GM12878 (cell line): ENCODE results near the gene MYBL2. TPM values are rescaled to one million over a fixed set of nuclear protein-coding genes. Genes with fewer than 3 reads are reported as not detected.
"Not testable (repeated sequence)": the region's sequence is repeated elsewhere in the genome, so short reads cannot be mapped to it uniquely, and the experiment has no call there.

Experiments
- ATAC-seq: fragments of 200-7000 bp; cut with Tn5 transposase; 3 replicates; pipeline ENCODE4 v1.9.1; 2020; ENCODE audit warnings: mild to moderate bottlenecking, moderate library complexity
- BruUV-seq: library from RNA; stranded (reverse); fragments of 400-500 nt; replicated peaks from 2 replicates; lab custom pipeline; 2021; lab: Mats Ljungman, UMichigan
- CTCF ChIA-PET: fragments of 300-600 bp; sonication (Branson Sonifier 250); formaldehyde crosslinking; extraction: SDS; loops from one replicate; lab custom pipeline; 2021; ENCODE audit warnings: inconsistent platforms; lab: Yijun Ruan, JAX
- POLR2A ChIA-PET: fragments of 350-600 bp; formaldehyde crosslinking; extraction: SDS; loops from one replicate; lab custom pipeline; 2021; ENCODE audit warnings: inconsistent platforms; lab: Charles Lee
- RAD21 ChIA-PET: fragments of 300-600 bp; sonication (Branson Sonifier 250); formaldehyde crosslinking; loops from one replicate; lab custom pipeline; 2023; ENCODE audit warnings: antibody characterized with exemption; ENCODE audit not compliant: unreplicated experiment; lab: Charles Lee
- SMC1A ChIA-PET: fragments of 300-600 bp; sonication (Branson Sonifier 250); formaldehyde crosslinking; loops from one replicate; lab custom pipeline; 2023; ENCODE audit not compliant: unreplicated experiment, uncharacterized antibody; lab: Charles Lee
- DNase-seq: peaks from one replicate; pipeline ENCODE4 v3.0.0-alpha.2; 2011; ENCODE audit warnings: low read depth, low spot score
- FAIRE-seq: peaks from 3 replicates; lab custom pipeline; 2011; peaks lifted over from hg19 to GRCh38; lab: Jason Lieb, UNC
- H2AFZ ChIP-seq: 2 replicates; pipeline ENCODE4 v1.6.0; 2011; ENCODE audit warnings: low read depth, low read length, control low read depth; ENCODE audit not compliant: control insufficient read depth
- H3K27ac ChIP-seq: 2 replicates; pipeline ENCODE4 v1.5.1; 2011; ENCODE audit warnings: control low read depth; ENCODE audit not compliant: control insufficient read depth, insufficient read depth
- H3K27me3 ChIP-seq, 2 experiments: replicated peaks in 1 of 2; 2 replicates each; pipeline versions ENCODE4 v1.6.0 to v1.6.1; 2011; ENCODE audit warnings: low read length in 1 of 2; ENCODE audit not compliant: control insufficient read depth in 2 of 2, insufficient read depth in 2 of 2
- H3K36me3 ChIP-seq, 2 experiments: 2 replicates each; pipeline ENCODE4 v1.5.1; 2011; ENCODE audit warnings: low read length in 1 of 2; ENCODE audit not compliant: control insufficient read depth in 2 of 2, insufficient read depth in 2 of 2
- H3K4me1 ChIP-seq: 2 replicates; pipeline ENCODE4 v1.6.1; 2011; ENCODE audit warnings: mild to moderate bottlenecking, low read length, moderate library complexity, mixed read lengths; ENCODE audit not compliant: control insufficient read depth, insufficient read depth
- H3K4me2 ChIP-seq: 2 replicates; pipeline ENCODE4 v1.6.0; 2011; ENCODE audit warnings: control low read depth; ENCODE audit not compliant: control insufficient read depth, insufficient read depth
- H3K4me3 ChIP-seq: fragments of 200-600 bp; sonication (generic); 2 replicates; pipeline ENCODE4 v1.5.1; 2016
- H3K79me2 ChIP-seq: 2 replicates; pipeline ENCODE4 v1.6.0; 2011; ENCODE audit warnings: low read length; ENCODE audit not compliant: control insufficient read depth, insufficient read depth
- H3K9ac ChIP-seq: 2 replicates; pipeline ENCODE4 v1.8.0; 2011; ENCODE audit warnings: low read length, control low read depth, mixed read lengths; ENCODE audit not compliant: control insufficient read depth, insufficient read depth
- H3K9me3 ChIP-seq: replicated peaks from 3 replicates; pipeline ENCODE4 v1.5.1; 2011; ENCODE audit warnings: mild to moderate bottlenecking, low read length; ENCODE audit not compliant: control insufficient read depth, insufficient read depth
- H4K20me1 ChIP-seq: 2 replicates; pipeline ENCODE4 v1.6.0; 2011; ENCODE audit not compliant: control insufficient read depth, insufficient read depth
- ATF7 ChIP-seq: fragments of 450-650 bp; IDR thresholded peaks from 2 replicates; pipeline ENCODE4 v1.6.1; 2016; ENCODE audit warnings: low read depth, mild to moderate bottlenecking
- CREB1 ChIP-seq: IDR thresholded peaks from 2 replicates; pipeline ENCODE4 v1.6.1; 2012; ENCODE audit warnings: low read depth, mild to moderate bottlenecking, inconsistent platforms
- FOXK2 ChIP-seq: fragments of 450-650 bp; IDR thresholded peaks from 2 replicates; pipeline ENCODE4 v1.6.1; 2017; ENCODE audit warnings: mild to moderate bottlenecking, moderate library complexity
- HDGF ChIP-seq: fragments of 450-650 bp; IDR thresholded peaks from 2 replicates; pipeline ENCODE4 v1.6.1; 2016; ENCODE audit warnings: antibody characterized with exemption
- IKZF1 ChIP-seq: fragments of 450-650 bp; conservative IDR thresholded peaks from 2 replicates; pipeline ENCODE4 v1.6.1; 2017; ENCODE audit warnings: antibody characterized with exemption, mild to moderate bottlenecking
- KDM1A ChIP-seq: fragments of 200-600 bp; sonication (generic); IDR thresholded peaks from 2 replicates; pipeline ENCODE4 v1.6.1; 2016; ENCODE audit warnings: borderline replicate concordance
- MEF2A ChIP-seq: IDR thresholded peaks from 2 replicates; pipeline ENCODE4 v1.6.1; 2011; ENCODE audit warnings: low read depth, mild to moderate bottlenecking, low read length, moderate library complexity; ENCODE audit not compliant: insufficient read depth
- PAX8 ChIP-seq: fragments of 450-650 bp; IDR thresholded peaks from 2 replicates; pipeline ENCODE4 v1.6.1; 2017; ENCODE audit warnings: mild to moderate bottlenecking, moderate library complexity
- POLR2AphosphoS5 ChIP-seq: IDR thresholded peaks from 2 replicates; pipeline ENCODE4 v1.6.1; 2011; ENCODE audit warnings: mild to moderate bottlenecking, low read length, inconsistent platforms
- RFX5 ChIP-seq: IDR thresholded peaks from 2 replicates; pipeline ENCODE4 v1.6.1; 2011; ENCODE audit warnings: low read depth, low read length, improper control_type of control experiment
- RUNX3 ChIP-seq: IDR thresholded peaks from 2 replicates; pipeline ENCODE4 v1.6.1; 2012; ENCODE audit warnings: low read length, inconsistent platforms
- WGBS: methylation state at CpG from one replicate; pipeline ENCODE4 v1.1.6; 2016; ENCODE audit warnings: low lambda C conversion rate; ENCODE audit not compliant: insufficient replicate concordance, insufficient coverage; ENCODE audit errors: missing lambda C conversion rate; 5-methylcytosine and 5-hydroxymethylcytosine counted together
- in situ Hi-C: fragments of 300-500 bp; cut with MboI; formaldehyde crosslinking; loops from 9 replicates; pipeline ENCODE4 v1.14.3; 2018; ENCODE audit warnings: mixed read lengths
- intact Hi-C: fragments of 100-400 bp; cut with micrococcal nuclease; formaldehyde crosslinking; loops from one replicate; pipeline ENCODE4 v1.14.2; 2022; ENCODE audit not compliant: unreplicated experiment
- polyA plus RNA-seq, 11 experiments: library from polyadenylated mRNA; depleted of rRNA in 4 of 11; unstranded in 6 of 11; stranded (reverse) in 5 of 11; fragments of >200 nt; fragmentation: Nextera tagmentation in 4 of 11; fragmentation: Illumina TruSeq in 1 of 11; extraction: Ambion mirVana in 4 of 11; extraction: Trizol in 1 of 11; gene quantifications; 1 replicate in 1 of 11; 2 replicates in 10 of 11; pipeline versions ENCODE4 v1.2.1 to v1.2.3, GENCODE V29; 2011 to 2016; ENCODE audit warnings: inconsistent platforms in 2 of 11, missing spikeins in 2 of 11, low read depth in 1 of 11
- total RNA-seq, 4 experiments: library from RNA; depleted of rRNA in 3 of 4; stranded (reverse); fragments of >200 nt in 3 of 4; fragmentation: Illumina TruSeq in 1 of 4; extraction: Trizol in 1 of 4; gene quantifications; 2 replicates each; pipeline versions ENCODE4 v1.2.1 to v1.2.3, GENCODE V29; 2013 to 2021
- TF ChIP-seq, protein P1 (sequence below): IDR thresholded peaks from 2 replicates; pipeline ENCODE4 v1.6.1; 2012; ENCODE audit warnings: low read depth, low read length, improper control_type of control experiment
- TF ChIP-seq, protein P2 (sequence below): fragments of 450-650 bp; formaldehyde crosslinking; IDR thresholded peaks from 2 replicates; pipeline ENCODE4 v1.4.0; 2022; ENCODE audit warnings: mild to moderate bottlenecking, moderate library complexity
- TF ChIP-seq, protein P3 (sequence below): fragments of 450-650 bp; IDR thresholded peaks from 2 replicates; pipeline ENCODE4 v1.6.1; 2017; ENCODE audit warnings: mild to moderate bottlenecking, low read depth, inconsistent platforms; ENCODE audit not compliant: poor library complexity, severe bottlenecking

The MYBL2 gene
- total and polyA plus RNA-seq, 10 of the 15 experiments (the other 5 are each of a cell fraction or from before 2014, with no cell fraction given), result 4.5 to 213 (median 74.2) TPM

DNA sequence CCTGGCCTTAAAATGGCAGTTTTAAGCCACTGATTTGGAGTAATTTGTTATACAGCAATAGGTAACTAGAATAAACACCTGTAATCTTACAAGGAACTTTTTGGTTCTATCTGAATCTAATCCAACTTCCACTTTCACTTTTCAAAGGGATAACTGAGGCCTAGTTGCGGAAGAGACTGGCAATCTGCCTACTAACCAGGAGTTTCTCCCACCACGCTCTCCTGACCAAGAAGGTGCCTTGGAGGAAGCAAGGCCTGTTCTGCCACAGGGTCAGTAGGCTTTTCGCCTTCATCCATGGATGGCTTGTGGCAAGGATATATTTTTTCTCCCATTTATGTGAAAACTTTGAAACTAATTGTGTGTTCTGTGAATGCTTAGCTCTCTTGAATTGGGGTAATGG is 12.9 kb upstream of the MYBL2 start:
- whole genome bisulfite sequencing, result 98% methylated on average over 3 of the region's 3 CpGs
- ChIA-PET RAD21 (no interaction called here), CTCF (no interaction called here), POLR2A (no interaction called here), SMC1A (no interaction called here)
- BruUV-seq, result no TSS peak
- Histone ChIP-seq H4K20me1 (no peaks in the 10 kb centered on the region), H3K79me2 (no peaks in the 10 kb centered on the region; the same call in 1 of the 2 replicates), H3K4me3 (no peak overlapping the region), H3K9me3 (no peaks in the 10 kb centered on the region), H3K4me2 (no peak overlapping the region), H3K9ac (no peak overlapping the region), H2AFZ (no peak overlapping the region), H3K27me3 (no peaks in the 10 kb centered on the region), H3K36me3 (no peaks in the 10 kb centered on the region), H3K27ac (no peak overlapping the region), H3K4me1 (peaks cover 11% of the 10 kb centered on the region)
- DNase-seq (no peak), ATAC-seq (no peak), FAIRE-seq (no peak)
- in situ Hi-C loops (no loop called here), intact Hi-C loops (no loop called here)
- TF ChIP-seq POLR2AphosphoS5 (no peak), IKZF1 (no peak), ATF7 (no peak), KDM1A (no peak), RUNX3 (no peak), HDGF (no peak), RFX5 (no peak), MEF2A (no peak), PAX8 (no peak), CREB1 (no peak), FOXK2 (no peak)
- TF ChIP-seq, protein P1, sequence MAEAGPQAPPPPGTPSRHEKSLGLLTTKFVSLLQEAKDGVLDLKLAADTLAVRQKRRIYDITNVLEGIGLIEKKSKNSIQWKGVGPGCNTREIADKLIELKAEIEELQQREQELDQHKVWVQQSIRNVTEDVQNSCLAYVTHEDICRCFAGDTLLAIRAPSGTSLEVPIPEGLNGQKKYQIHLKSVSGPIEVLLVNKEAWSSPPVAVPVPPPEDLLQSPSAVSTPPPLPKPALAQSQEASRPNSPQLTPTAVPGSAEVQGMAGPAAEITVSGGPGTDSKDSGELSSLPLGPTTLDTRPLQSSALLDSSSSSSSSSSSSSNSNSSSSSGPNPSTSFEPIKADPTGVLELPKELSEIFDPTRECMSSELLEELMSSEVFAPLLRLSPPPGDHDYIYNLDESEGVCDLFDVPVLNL, result no peak
- TF ChIP-seq, protein P2, sequence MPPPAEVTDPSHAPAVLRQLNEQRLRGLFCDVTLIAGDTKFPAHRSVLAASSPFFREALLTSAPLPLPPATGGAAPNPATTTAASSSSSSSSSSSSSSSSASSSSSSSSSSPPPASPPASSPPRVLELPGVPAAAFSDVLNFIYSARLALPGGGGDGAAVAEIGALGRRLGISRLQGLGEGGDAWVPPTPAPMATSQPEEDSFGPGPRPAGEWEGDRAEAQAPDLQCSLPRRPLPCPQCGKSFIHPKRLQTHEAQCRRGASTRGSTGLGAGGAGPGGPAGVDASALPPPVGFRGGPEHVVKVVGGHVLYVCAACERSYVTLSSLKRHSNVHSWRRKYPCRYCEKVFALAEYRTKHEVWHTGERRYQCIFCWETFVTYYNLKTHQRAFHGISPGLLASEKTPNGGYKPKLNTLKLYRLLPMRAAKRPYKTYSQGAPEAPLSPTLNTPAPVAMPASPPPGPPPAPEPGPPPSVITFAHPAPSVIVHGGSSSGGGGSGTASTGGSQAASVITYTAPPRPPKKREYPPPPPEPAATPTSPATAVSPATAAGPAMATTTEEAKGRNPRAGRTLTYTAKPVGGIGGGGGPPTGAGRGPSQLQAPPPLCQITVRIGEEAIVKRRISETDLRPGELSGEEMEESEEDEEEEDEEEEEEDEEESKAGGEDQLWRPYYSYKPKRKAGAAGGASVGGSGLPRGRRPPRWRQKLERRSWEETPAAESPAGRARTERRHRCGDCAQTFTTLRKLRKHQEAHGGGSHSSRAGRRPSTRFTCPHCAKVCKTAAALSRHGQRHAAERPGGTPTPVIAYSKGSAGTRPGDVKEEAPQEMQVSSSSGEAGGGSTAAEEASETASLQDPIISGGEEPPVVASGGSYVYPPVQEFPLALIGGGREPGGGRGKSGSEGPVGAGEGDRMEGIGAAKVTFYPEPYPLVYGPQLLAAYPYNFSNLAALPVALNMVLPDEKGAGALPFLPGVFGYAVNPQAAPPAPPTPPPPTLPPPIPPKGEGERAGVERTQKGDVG, result no peak
- TF ChIP-seq, protein P3, sequence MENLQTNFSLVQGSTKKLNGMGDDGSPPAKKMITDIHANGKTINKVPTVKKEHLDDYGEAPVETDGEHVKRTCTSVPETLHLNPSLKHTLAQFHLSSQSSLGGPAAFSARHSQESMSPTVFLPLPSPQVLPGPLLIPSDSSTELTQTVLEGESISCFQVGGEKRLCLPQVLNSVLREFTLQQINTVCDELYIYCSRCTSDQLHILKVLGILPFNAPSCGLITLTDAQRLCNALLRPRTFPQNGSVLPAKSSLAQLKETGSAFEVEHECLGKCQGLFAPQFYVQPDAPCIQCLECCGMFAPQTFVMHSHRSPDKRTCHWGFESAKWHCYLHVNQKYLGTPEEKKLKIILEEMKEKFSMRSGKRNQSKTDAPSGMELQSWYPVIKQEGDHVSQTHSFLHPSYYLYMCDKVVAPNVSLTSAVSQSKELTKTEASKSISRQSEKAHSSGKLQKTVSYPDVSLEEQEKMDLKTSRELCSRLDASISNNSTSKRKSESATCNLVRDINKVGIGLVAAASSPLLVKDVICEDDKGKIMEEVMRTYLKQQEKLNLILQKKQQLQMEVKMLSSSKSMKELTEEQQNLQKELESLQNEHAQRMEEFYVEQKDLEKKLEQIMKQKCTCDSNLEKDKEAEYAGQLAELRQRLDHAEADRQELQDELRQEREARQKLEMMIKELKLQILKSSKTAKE, result no peak

DNA sequence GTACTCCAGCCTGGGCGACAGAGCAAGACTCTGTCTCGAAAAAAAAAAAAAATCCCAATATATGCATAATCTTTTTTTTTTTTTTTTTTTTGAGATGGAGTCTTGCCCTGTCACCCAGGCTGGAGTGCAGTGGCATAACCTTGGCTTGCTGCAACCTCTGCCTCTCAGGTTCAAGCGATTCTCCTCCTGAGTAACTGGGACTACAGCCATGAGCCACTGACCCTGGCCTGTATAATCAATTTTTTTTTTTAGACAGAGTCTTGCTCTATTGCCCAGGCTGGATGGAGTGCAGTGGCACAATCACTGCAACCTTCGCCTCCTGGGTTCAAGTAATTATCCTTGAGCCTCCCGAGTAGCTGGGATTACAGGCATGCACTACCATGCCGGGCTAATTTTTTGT is 11.7 kb upstream of the MYBL2 start:
- WGBS, result 100% methylated on average over 4 of the region's 6 CpGs
- H3K27ac ChIP-seq, ATAC-seq, H3K4me3 ChIP-seq, H3K9ac ChIP-seq, BruUV-seq, H2AFZ ChIP-seq, POLR2A ChIA-PET, FAIRE-seq, RAD21 ChIA-PET, H3K4me2 ChIP-seq, H3K27me3 ChIP-seq, H3K36me3 ChIP-seq, intact Hi-C loops, H3K9me3 ChIP-seq, DNase-seq, H3K79me2 ChIP-seq, H4K20me1 ChIP-seq, in situ Hi-C loops, SMC1A ChIA-PET: not testable (repeated sequence)
- CTCF ChIA-PET, result interaction anchor here (1.4 kb wide), 1 partner anchor 116 kb away, joined by 3 read pairs; no protein-coding TSS in a partner anchor
- peaks cover 11% of the 10 kb centered on the region for H3K4me1 ChIP-seq
